Measurements from ENCODE around the gene LSMEM2. TPM values are rescaled to one million over a fixed set of nuclear protein-coding genes. Genes with fewer than 3 reads are reported as not detected.

LSMEM2 gene
- total and polyA plus RNA-seq, 2 of the 8 experiments (the other 6 are each of a cell fraction or from before 2014, with no cell fraction given): 0.58 to 0.68 TPM

DNA sequence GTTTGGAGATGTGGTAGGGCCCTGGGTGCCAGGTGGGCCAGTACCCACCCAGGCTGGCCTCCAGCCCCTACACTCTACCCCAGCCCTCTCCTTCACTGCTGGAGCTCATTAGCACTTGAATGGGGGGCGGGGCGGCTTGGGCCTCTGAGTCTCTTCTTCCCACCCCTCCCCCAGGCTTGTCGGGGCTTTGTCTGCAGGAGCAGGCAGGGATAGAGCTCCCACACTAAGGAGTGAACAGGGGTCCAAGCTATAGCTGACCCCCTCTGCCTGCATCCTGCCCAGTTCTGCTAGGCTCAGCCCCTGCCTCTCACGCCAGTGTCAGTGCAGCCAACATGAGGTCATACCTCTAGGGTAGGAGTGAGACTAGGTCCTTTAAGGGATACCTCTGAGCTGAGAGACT lies 37.7 kb upstream of the LSMEM2 start:
- Histone ChIP-seq H3K36me3 (ENCODE audit: control insufficient read depth in 2 of 4, insufficient read depth in 4 of 4, low read length in 3 of 4) (peaks cover 0 to 3% (median 0%) of the 10 kb centered on the region in 4 experiments; a peak in 1 of 8 replicates), H3K9me3 (ENCODE audit: insufficient read depth in 2 of 2, low read depth in 1 of 2, low read length in 1 of 2) (no peaks in the 10 kb centered on the region), H2AFZ (ENCODE audit: low read length) (no peak overlapping the region), H3K79me1 (ENCODE audit: low read depth, low read length) (peaks cover 25% of the 10 kb centered on the region), H3K4me3 (ENCODE audit: extremely low read depth in 1 of 4, insufficient read depth in 2 of 4, low read depth in 3 of 4, low read length in 4 of 4) (peak overlapping the region; percentile 5 to 53 (median 23); a peak in 6 of 8 replicates), H2BK15ac (ENCODE audit: low read length) (peak overlapping the region; percentile 99; the same call in 1 of the 2 replicates), H2AK5ac (ENCODE audit: low read depth, low read length) (peak overlapping the region; percentile 93), H3K79me2 (ENCODE audit: control insufficient read depth in 1 of 2, insufficient read depth in 2 of 2, low read length in 2 of 2) (peaks cover 33 to 93% of the 10 kb centered on the region in 2 experiments), H3K27ac (ENCODE audit: low read depth, low read length) (peak overlapping the region; percentile 80), H2BK5ac (ENCODE audit: low read depth, low read length) (peak overlapping the region; percentile 98), H2BK12ac (ENCODE audit: low read depth, low read length) (peak overlapping the region; percentile 95), H4K91ac (replicated peaks; ENCODE audit: insufficient read length, low read length) (peak overlapping the region; percentile 85), H2BK20ac (ENCODE audit: low read length) (peak overlapping the region; percentile 99), H3K4me2 (ENCODE audit: insufficient read depth in 1 of 2, low read depth in 2 of 2, low read length in 2 of 2) (peak overlapping the region; percentile 87 to 96), H2BK120ac (replicated peaks; ENCODE audit: low read depth, low read length) (peak overlapping the region; percentile 75), H3K56ac (replicated peaks; ENCODE audit: insufficient read length, low read depth, low read length) (no peak overlapping the region), H3K14ac (ENCODE audit: insufficient read length) (peak overlapping the region; percentile 2), H4K5ac (ENCODE audit: insufficient read length, low read depth, low read length) (peak overlapping the region; percentile 94), H4K8ac (ENCODE audit: extremely low read depth, insufficient read depth, low read length) (peak overlapping the region; percentile 60), H3K4me1 (replicated peaks in 1 of 4; ENCODE audit: control insufficient read depth in 3 of 4, insufficient read depth in 4 of 4, low read length in 3 of 4) (peaks cover 6 to 76% (median 70%) of the 10 kb centered on the region in 4 experiments), H3K9ac (replicated peaks in 1 of 4; ENCODE audit: extremely low read depth in 1 of 4, low read depth in 3 of 4, low read length in 3 of 4) (peak overlapping the region in 3 of 4 experiments; percentile 15 to 52 (median 47); a peak in 5 of 7 replicates), H3K18ac (ENCODE audit: extremely low read depth, low read length) (peak overlapping the region; percentile 100), H3K23ac (ENCODE audit: insufficient read length) (no peak overlapping the region), H3K23me2 (ENCODE audit: low read depth, low read length) (peaks cover 21% of the 10 kb centered on the region; the same call in 1 of the 2 replicates), H3K4ac (replicated peaks; ENCODE audit: insufficient read length, low read depth, low read length) (peak overlapping the region; percentile 70), H4K20me1 (replicated peaks in 1 of 2; ENCODE audit: control insufficient read depth in 1 of 2, insufficient read depth in 2 of 2, low read length in 2 of 2) (peaks cover 15 to 41% of the 10 kb centered on the region in 2 experiments), H3K27me3 (replicated peaks in 1 of 4; ENCODE audit: control insufficient read depth in 3 of 4, extremely low read depth in 1 of 4, insufficient read depth in 3 of 4, low read length in 3 of 4) (no peaks in the 10 kb centered on the region)
- 0% methylated on average over 4 of the region's 4 CpGs; no CpG with 5 or more reads in 1 of the 2 experiments for WGBS, 2 experiments (ENCODE audit: extremely low coverage in 1 of 2, insufficient coverage in 1 of 2, insufficient read length in 1 of 2, insufficient replicate concordance in 2 of 2, low coverage in 1 of 2, low lambda C conversion rate in 2 of 2, missing lambda C conversion rate in 1 of 2)
- DNase-seq (ENCODE audit: low read depth in 1 of 2, low spot score in 2 of 2) (peak in 1 of 2 experiments; percentile 94), FAIRE-seq (no peak)
- ChIA-PET POLR2A (ENCODE audit: partially characterized antibody) (interaction anchor here (0.8 to 3.4 kb wide), 15 partner anchors 10 to 262 kb away, joined by 3 to 41 read pairs (median 4); partner anchors contain the start of gene CACNA2D2), CTCF (ENCODE audit: partially characterized antibody) (interaction anchor here (0.6 to 53.5 kb wide), 9 partner anchors 18 to 146 kb away, joined by 3 to 2149 read pairs (median 3); partner anchors contain the start of genes GNAI2, GNAT1, LSMEM2 and SEMA3B)
- TF ChIP-seq CBX8 (IDR thresholded peaks at IDR 0.05; ENCODE audit: borderline replicate concordance, low read depth, low read length) (no peak), HDAC2 (IDR thresholded peaks at IDR 0.05; ENCODE audit: borderline replicate concordance in 1 of 2, low read depth in 2 of 2, low read length in 2 of 2) (no peak), GABPA (IDR thresholded peaks at IDR 0.05; ENCODE audit: borderline replicate concordance, insufficient read depth, low read length) (0 out of 2 replicates have a peak, but pooled peaks have one; percentile 15), HDAC6 (IDR thresholded peaks at IDR 0.05; ENCODE audit: low read depth, low read length) (no peak), NANOG (IDR thresholded peaks at IDR 0.05; ENCODE audit: insufficient read depth, low read depth, low read length, poor library complexity, severe bottlenecking) (peak; percentile 18), SUZ12 (IDR thresholded peaks at IDR 0.05; ENCODE audit: low read length) (no peak), BRCA1 (IDR thresholded peaks at IDR 0.05; ENCODE audit: low read depth, low read length) (no peak), CTBP2 (IDR thresholded peaks at IDR 0.05; ENCODE audit: borderline replicate concordance, insufficient read depth, insufficient read length, low read length) (peak; percentile 46), EP300 (IDR thresholded peaks at IDR 0.05; ENCODE audit: borderline replicate concordance in 1 of 2, low read depth in 2 of 2, low read length in 2 of 2) (peak in 1 of 2 experiments; percentile 85; a peak in 1 of 3 replicates), TCF12 (IDR thresholded peaks at IDR 0.05; ENCODE audit: low read depth, low read length) (0 out of 2 replicates have a peak, but pooled peaks have one; percentile 48)
- TF ChIP-seq, protein P1, sequence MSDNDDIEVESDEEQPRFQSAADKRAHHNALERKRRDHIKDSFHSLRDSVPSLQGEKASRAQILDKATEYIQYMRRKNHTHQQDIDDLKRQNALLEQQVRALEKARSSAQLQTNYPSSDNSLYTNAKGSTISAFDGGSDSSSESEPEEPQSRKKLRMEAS (IDR thresholded peaks at IDR 0.05): no peak
